H1 (cell line): Measurements from ENCODE around the gene ZNF346. TPM values are rescaled to one million over a fixed set of nuclear protein-coding genes. Genes with fewer than 3 reads are reported as not detected.

ENCODE experiments used
- CTCF ChIA-PET: fragments of 300-600 bp; sonication (Branson Sonifier 250); formaldehyde crosslinking; loops from one replicate; lab custom pipeline; 2021; ENCODE audit not compliant: partially characterized antibody; lab: Charles Lee
- POLR2A ChIA-PET: fragments of 300-600 bp; sonication (Branson Sonifier 250); formaldehyde crosslinking; loops from one replicate; lab custom pipeline; 2021; ENCODE audit warnings: inconsistent platforms; ENCODE audit not compliant: partially characterized antibody; lab: Charles Lee
- DNase-seq, 2 experiments: peaks; one replicate each; pipeline versions ENCODE4 v3.0.0 to v3.0.0-alpha.2; 2010 to 2022; ENCODE audit warnings: low spot score in 2 of 2, low read depth in 1 of 2, mixed read lengths in 1 of 2
- FAIRE-seq: peaks from 2 replicates; lab custom pipeline; 2011; peaks lifted over from hg19 to GRCh38; lab: Jason Lieb, UNC
- H2AFZ ChIP-seq: 2 replicates; pipeline ENCODE4 v1.8.1; 2012; ENCODE audit warnings: low read length, inconsistent platforms
- H2AK5ac ChIP-seq: 2 replicates; pipeline ENCODE4 v1.6.1; 2013; ENCODE audit warnings: low read depth, low read length
- H2BK120ac ChIP-seq: replicated peaks from 2 replicates; pipeline ENCODE3; 2013; ENCODE audit warnings: low read depth, low read length, inconsistent platforms
- H2BK12ac ChIP-seq: 2 replicates; pipeline ENCODE4 v1.6.1; 2013; ENCODE audit warnings: low read depth, low read length
- H2BK15ac ChIP-seq: 2 replicates; pipeline ENCODE4 v1.6.1; 2013; ENCODE audit warnings: low read length
- H2BK20ac ChIP-seq: 2 replicates; pipeline ENCODE4 v1.6.1; 2013; ENCODE audit warnings: low read length
- H2BK5ac ChIP-seq: 2 replicates; pipeline ENCODE4 v1.6.1; 2013; ENCODE audit warnings: low read depth, low read length
- H3K14ac ChIP-seq: 2 replicates; pipeline ENCODE4 v1.6.1; 2013; ENCODE audit warnings: inconsistent platforms; ENCODE audit not compliant: insufficient read length
- H3K18ac ChIP-seq: 2 replicates; pipeline ENCODE4 v1.6.1; 2013; ENCODE audit warnings: low read length; ENCODE audit errors: extremely low read depth
- H3K23ac ChIP-seq: 2 replicates; pipeline ENCODE4 v1.6.1; 2013; ENCODE audit warnings: inconsistent platforms; ENCODE audit not compliant: insufficient read length
- H3K23me2 ChIP-seq: 2 replicates; pipeline ENCODE4 v1.6.1; 2013; ENCODE audit warnings: low read depth, low read length
- H3K27ac ChIP-seq: 2 replicates; pipeline ENCODE4 v1.6.1; 2011; ENCODE audit warnings: low read depth, low read length, inconsistent platforms
- H3K27me3 ChIP-seq, 4 experiments: replicated peaks in 1 of 4; 1 replicate in 1 of 4; 2 replicates in 3 of 4; pipeline versions ENCODE4 v1.6.1 to v1.8.1; 2011 to 2013; ENCODE audit warnings: low read length in 3 of 4, mild to moderate bottlenecking in 3 of 4, inconsistent platforms in 2 of 4, mixed read lengths in 2 of 4, moderate library complexity in 1 of 4; ENCODE audit not compliant: control insufficient read depth in 3 of 4, insufficient read depth in 3 of 4; ENCODE audit errors: extremely low read depth in 1 of 4
- H3K36me3 ChIP-seq, 4 experiments: 2 replicates each; pipeline versions ENCODE4 v1.6.1 to v1.8.1; 2011 to 2013; ENCODE audit warnings: mild to moderate bottlenecking in 4 of 4, low read length in 3 of 4, moderate library complexity in 2 of 4, control low read depth in 1 of 4, inconsistent platforms in 1 of 4; ENCODE audit not compliant: insufficient read depth in 4 of 4, control insufficient read depth in 2 of 4
- H3K4ac ChIP-seq: replicated peaks from 2 replicates; pipeline ENCODE3; 2013; ENCODE audit warnings: low read length, low read depth, mixed read lengths, inconsistent platforms; ENCODE audit not compliant: insufficient read length
- H3K4me1 ChIP-seq, 4 experiments: replicated peaks in 1 of 4; 1 replicate in 1 of 4; 2 replicates in 3 of 4; pipeline versions ENCODE4 v1.6.1 to v1.8.1; 2011 to 2013; ENCODE audit warnings: low read length in 3 of 4, inconsistent platforms in 2 of 4, mixed read lengths in 1 of 4; ENCODE audit not compliant: insufficient read depth in 4 of 4, control insufficient read depth in 3 of 4
- H3K4me2 ChIP-seq, 2 experiments: 2 replicates each; pipeline versions ENCODE4 v1.6.1 to v1.8.1; 2011 to 2013; ENCODE audit warnings: low read depth in 2 of 2, low read length in 2 of 2, control low read depth in 1 of 2, inconsistent platforms in 1 of 2, mild to moderate bottlenecking in 1 of 2; ENCODE audit not compliant: insufficient read depth in 1 of 2
- H3K4me3 ChIP-seq, 4 experiments: fragments of 200-600, 300-600 bp in 1 of 4; sonication (generic), shearing (Covaris generic), sonication (Bioruptor Twin) in 1 of 4; 2 replicates each; pipeline versions ENCODE4 v1.5.1 to v1.8.1; 2011 to 2016; ENCODE audit warnings: low read length in 4 of 4, low read depth in 3 of 4, control low read depth in 2 of 4, inconsistent platforms in 2 of 4, mild to moderate bottlenecking in 2 of 4, mixed read lengths in 1 of 4, moderate library complexity in 1 of 4; ENCODE audit not compliant: insufficient read depth in 2 of 4; ENCODE audit errors: extremely low read depth in 1 of 4
- H3K56ac ChIP-seq: replicated peaks from 2 replicates; pipeline ENCODE3; 2013; ENCODE audit warnings: low read depth, mild to moderate bottlenecking, mixed read lengths, low read length, inconsistent platforms; ENCODE audit not compliant: insufficient read length
- H3K79me1 ChIP-seq: 2 replicates; pipeline ENCODE4 v1.6.1; 2013; ENCODE audit warnings: low read depth, low read length, control low read depth
- H3K79me2 ChIP-seq, 2 experiments: 2 replicates each; pipeline versions ENCODE4 v1.6.1 to v1.8.1; 2012 to 2013; ENCODE audit warnings: low read length in 2 of 2, mild to moderate bottlenecking in 2 of 2, inconsistent platforms in 1 of 2; ENCODE audit not compliant: insufficient read depth in 2 of 2, control insufficient read depth in 1 of 2
- H3K9ac ChIP-seq, 4 experiments: replicated peaks in 1 of 4; 1 replicate in 1 of 4; 2 replicates in 3 of 4; pipeline versions ENCODE4 v1.6.1 to v1.8.1; 2011 to 2013; ENCODE audit warnings: low read depth in 3 of 4, low read length in 3 of 4, control low read depth in 2 of 4, mild to moderate bottlenecking in 2 of 4, moderate library complexity in 2 of 4, inconsistent platforms in 1 of 4; ENCODE audit errors: extremely low read depth in 1 of 4
- H3K9me3 ChIP-seq, 2 experiments: 2 replicates each; pipeline versions ENCODE4 v1.6.1 to v1.8.1; 2012 to 2013; ENCODE audit warnings: mild to moderate bottlenecking in 2 of 2, moderate library complexity in 2 of 2, control low read depth in 1 of 2, inconsistent platforms in 1 of 2, low read depth in 1 of 2, low read length in 1 of 2, mixed read lengths in 1 of 2; ENCODE audit not compliant: insufficient read depth in 2 of 2
- H4K20me1 ChIP-seq, 2 experiments: replicated peaks in 1 of 2; 2 replicates each; pipeline versions ENCODE3 to v1.8.1; 2011 to 2013; ENCODE audit warnings: inconsistent platforms in 2 of 2, low read length in 2 of 2, mild to moderate bottlenecking in 1 of 2; ENCODE audit not compliant: insufficient read depth in 2 of 2, control insufficient read depth in 1 of 2
- H4K5ac ChIP-seq: 2 replicates; pipeline ENCODE4 v1.6.1; 2013; ENCODE audit warnings: low read length, low read depth, mixed read lengths, inconsistent platforms; ENCODE audit not compliant: insufficient read length
- H4K8ac ChIP-seq: 2 replicates; pipeline ENCODE4 v1.8.0; 2013; ENCODE audit warnings: mild to moderate bottlenecking, moderate library complexity, low read length, inconsistent platforms; ENCODE audit not compliant: insufficient read depth; ENCODE audit errors: extremely low read depth
- H4K91ac ChIP-seq: replicated peaks from 2 replicates; pipeline ENCODE3; 2013; ENCODE audit warnings: low read length, mixed read lengths, inconsistent platforms; ENCODE audit not compliant: insufficient read length
- KDM4A ChIP-seq: IDR thresholded peaks from one replicate; pipeline ENCODE4 v1.7.1; 2012; ENCODE audit warnings: low read depth, mild to moderate bottlenecking, moderate library complexity, low read length, inconsistent platforms; ENCODE audit not compliant: severe bottlenecking
- WGBS, 2 experiments: shearing (Covaris generic) in 1 of 2; methylation state at CpG; one replicate each; pipeline versions ENCODE4 v1.1.6 to v1.1.7; 2013 to 2015; ENCODE audit warnings: low lambda C conversion rate in 2 of 2, mixed read lengths in 2 of 2, inconsistent platforms in 1 of 2, low coverage in 1 of 2, missing lambda C conversion rate in 1 of 2; ENCODE audit not compliant: insufficient replicate concordance in 2 of 2, insufficient coverage in 1 of 2, insufficient read length in 1 of 2; ENCODE audit errors: extremely low coverage in 1 of 2, missing lambda C conversion rate in 1 of 2; 5-methylcytosine and 5-hydroxymethylcytosine counted together
- polyA plus RNA-seq, 7 experiments: library from polyadenylated mRNA; depleted of rRNA in 3 of 7; stranded (reverse) in 5 of 7; unstranded in 2 of 7; fragments of >200 nt in 5 of 7; fragments of 200-250 nt in 2 of 7; gene quantifications; 1 replicate in 5 of 7; 2 replicates in 1 of 7; 4 replicates in 1 of 7; pipeline versions ENCODE4 v1.2.1 to v1.2.3, GENCODE V29; 2011 to 2013; ENCODE audit warnings: missing spikeins in 2 of 7, mixed read lengths in 2 of 7
- total RNA-seq: library from RNA; stranded (reverse); fragmentation: NEBNext Ultra II Directional; extraction: Animal tissue kit (Norgen Biotek cat#: 25700); gene quantifications from 2 replicates; pipeline ENCODE4 v1.2.1, GENCODE V29; 2021
- TF ChIP-seq, protein P1 (sequence below): IDR thresholded peaks from 2 replicates; pipeline ENCODE4 v1.6.1; 2012; ENCODE audit warnings: low read length, inconsistent platforms

Gene ZNF346
- total and polyA plus RNA-seq, 2 of the 8 experiments (the other 6 are each of a cell fraction or from before 2014, with no cell fraction given) = 19.9 to 20.8 TPM

DNA sequence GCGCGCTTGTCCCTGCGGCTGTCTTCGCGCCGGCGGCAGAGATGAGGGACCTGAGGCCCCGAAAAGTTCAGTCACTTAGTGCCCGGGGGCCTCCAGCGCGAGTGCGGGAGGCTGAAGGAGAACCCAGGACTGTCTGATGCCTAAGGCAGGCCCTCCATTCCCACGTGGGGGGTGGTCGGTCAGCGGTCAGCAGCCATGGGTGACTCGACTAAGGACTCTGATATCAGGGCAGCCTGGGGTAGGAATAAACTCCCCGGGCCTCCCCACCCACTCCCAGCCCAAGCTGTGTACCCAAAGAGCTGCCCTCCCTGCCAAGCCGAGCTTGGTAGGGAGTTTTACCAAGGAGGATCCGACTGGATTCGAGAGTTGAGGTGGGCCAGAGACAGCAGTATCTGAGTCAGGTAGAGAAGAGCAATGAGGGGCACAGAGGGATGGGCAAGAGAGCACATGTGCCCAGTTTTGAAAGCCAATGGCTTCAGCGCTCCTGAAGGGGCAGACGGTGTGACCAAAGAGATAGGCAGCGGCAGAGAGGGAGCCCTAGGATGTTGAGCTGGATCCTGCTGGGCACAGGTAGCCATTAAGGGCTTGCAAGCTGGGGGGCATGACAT is 65.0 kb downstream of the ZNF346 start:
- FAIRE-seq (no peak), DNase-seq (no peak)
- Histone ChIP-seq H3K23me2 (peaks cover 9% of the 10 kb centered on the region), H4K5ac (peak overlapping the region; percentile 31), H3K4ac (peak overlapping the region; percentile 88), H2BK15ac (no peak overlapping the region), H2BK120ac (no peak overlapping the region), H3K23ac (no peak overlapping the region), H2AK5ac (no peak overlapping the region), H2BK5ac (peak overlapping the region; percentile 78; the same call in 1 of the 2 replicates), H3K36me3 (peaks cover 5 to 9% (median 8%) of the 10 kb centered on the region in 4 experiments; a peak in 5 of 8 replicates), H3K4me3 (peak overlapping the region; percentile 61 to 83 (median 70)), H2AFZ (no peak overlapping the region), H3K18ac (peak overlapping the region; percentile 68), H2BK20ac (no peak overlapping the region), H3K27ac (peak overlapping the region; percentile 21), H3K79me2 (peaks cover 0 to 8% of the 10 kb centered on the region in 2 experiments; a peak in 1 of 4 replicates), H3K9ac (peak overlapping the region in 3 of 4 experiments; percentile 26 to 60 (median 54); a peak in 3 of 7 replicates), H4K91ac (peak overlapping the region; percentile 28), H3K27me3 (no peaks in the 10 kb centered on the region; a peak in 1 of 7 replicates), H2BK12ac (no peak overlapping the region; the same call in 1 of the 2 replicates), H3K56ac (peak overlapping the region; percentile 9), H3K9me3 (no peaks in the 10 kb centered on the region), H3K79me1 (peaks cover 13% of the 10 kb centered on the region), H3K14ac (no peak overlapping the region), H3K4me2 (peak overlapping the region; percentile 73 to 81), H4K8ac (peak overlapping the region; percentile 84), H3K4me1 (peaks cover 0 to 14% (median 8%) of the 10 kb centered on the region in 4 experiments; a peak in 5 of 7 replicates), H4K20me1 (peaks cover 0 to 10% of the 10 kb centered on the region in 2 experiments)
- TF ChIP-seq, protein P1, sequence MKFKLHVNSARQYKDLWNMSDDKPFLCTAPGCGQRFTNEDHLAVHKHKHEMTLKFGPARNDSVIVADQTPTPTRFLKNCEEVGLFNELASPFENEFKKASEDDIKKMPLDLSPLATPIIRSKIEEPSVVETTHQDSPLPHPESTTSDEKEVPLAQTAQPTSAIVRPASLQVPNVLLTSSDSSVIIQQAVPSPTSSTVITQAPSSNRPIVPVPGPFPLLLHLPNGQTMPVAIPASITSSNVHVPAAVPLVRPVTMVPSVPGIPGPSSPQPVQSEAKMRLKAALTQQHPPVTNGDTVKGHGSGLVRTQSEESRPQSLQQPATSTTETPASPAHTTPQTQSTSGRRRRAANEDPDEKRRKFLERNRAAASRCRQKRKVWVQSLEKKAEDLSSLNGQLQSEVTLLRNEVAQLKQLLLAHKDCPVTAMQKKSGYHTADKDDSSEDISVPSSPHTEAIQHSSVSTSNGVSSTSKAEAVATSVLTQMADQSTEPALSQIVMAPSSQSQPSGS = no peak
- TF ChIP-seq KDM4A = peak; percentile 2
- 19% methylated on average over 23 of the region's 23 CpGs; no CpG with 5 or more reads in 1 of the 2 experiments for WGBS, 2 experiments
- ChIA-PET CTCF (interaction anchor here (0.6 to 11.9 kb wide), 11 partner anchors 8 to 427 kb away, joined by 3 to 164 read pairs (median 5); no protein-coding TSS in a partner anchor), POLR2A (interaction anchor here (0.7 to 4.8 kb wide), 10 partner anchors 9 to 81 kb away, joined by 3 to 23 read pairs (median 4); partner anchors contain the start of genes NSD1 and UIMC1)
